ENCODE results near the gene CCDC127. TPM values are rescaled to one million over a fixed set of nuclear protein-coding genes. Genes with fewer than 3 reads are reported as not detected.
A peak's percentile ranks its signal among the peaks of the same experiment; 100 is the strongest.

CCDC127 gene
- total and polyA plus RNA-seq, 2 of the 4 experiments (the other 2 are of a cell fraction), result 3.2 to 3.9 TPM

- no peak overlapping the region for H3K9ac ChIP-seq (ENCODE audit: low read depth, low read length)
- no peak overlapping the region for H4K8ac ChIP-seq (ENCODE audit: low read depth in 2 of 2, low read length in 2 of 2)
- peaks cover 6% of the 10 kb centered on the region; the same call in 1 of the 2 replicates for H3K9me1 ChIP-seq (ENCODE audit: insufficient read depth, low read length)
- no peak overlapping the region for H4K5ac ChIP-seq (ENCODE audit: low read depth, low read length)
- H3K14ac ChIP-seq (replicated peaks; ENCODE audit: low read depth, low read length), result no peak overlapping the region
- no peak overlapping the region for H2BK120ac ChIP-seq (ENCODE audit: low read depth, low read length)
- H3K27me3 ChIP-seq (ENCODE audit: control insufficient read depth, insufficient read depth, low read length), result no peaks in the 10 kb centered on the region
- intact Hi-C loops (cut with micrococcal nuclease), result no loop called here
- H2AK5ac ChIP-seq (ENCODE audit: low read depth, low read length), result no peak overlapping the region
- ATAC-seq (ENCODE audit: low read depth), result no peak
- H2AFZ ChIP-seq (replicated peaks; ENCODE audit: low read length, poor library complexity), result no peak overlapping the region
- BruUV-seq (replicated peaks), result no TSS peak
- ChIA-PET CTCF (interaction anchor here (1.1 kb wide), 1 partner anchor 19 kb away, joined by 5 read pairs; no protein-coding TSS in a partner anchor), POLR2A (ENCODE audit: unreplicated experiment) (interaction anchor here (0.6 kb wide), 1 partner anchor 42 kb away, joined by 3 read pairs; no protein-coding TSS in a partner anchor)
- peak; percentile 33 for DNase-seq
- no peak overlapping the region for H3K4ac ChIP-seq (ENCODE audit: low read depth, low read length)
- no peak overlapping the region for H3K27ac ChIP-seq (ENCODE audit: insufficient read depth, low read length)
- no peak overlapping the region for H2AK9ac ChIP-seq (replicated peaks; ENCODE audit: low read depth, low read length, poor library complexity)
- peaks cover 38% of the 10 kb centered on the region for H4K20me1 ChIP-seq (ENCODE audit: insufficient read depth, low read length)
- no peak overlapping the region for H3K4me3 ChIP-seq (ENCODE audit: insufficient read depth, low read depth, low read length)
- no peaks in the 10 kb centered on the region for H3K9me3 ChIP-seq (ENCODE audit: control insufficient read depth, insufficient read depth, low read length)
- H3K23ac ChIP-seq (ENCODE audit: low read depth, low read length), result no peak overlapping the region
- no peak overlapping the region for H2BK20ac ChIP-seq (ENCODE audit: low read depth, low read length)
- TF ChIP-seq SMC3 (IDR thresholded peaks at IDR 0.05; ENCODE audit: low read depth, low read length) (no peak), CEBPB (IDR thresholded peaks at IDR 0.05; ENCODE audit: low read depth, low read length) (no peak), CTCF (conservative IDR thresholded peaks at IDR 0.05; ENCODE audit: low read depth, low read length) (no peak), BHLHE40 (IDR thresholded peaks at IDR 0.05; ENCODE audit: low read depth, low read length) (no peak)
- TF ChIP-seq, protein P1, sequence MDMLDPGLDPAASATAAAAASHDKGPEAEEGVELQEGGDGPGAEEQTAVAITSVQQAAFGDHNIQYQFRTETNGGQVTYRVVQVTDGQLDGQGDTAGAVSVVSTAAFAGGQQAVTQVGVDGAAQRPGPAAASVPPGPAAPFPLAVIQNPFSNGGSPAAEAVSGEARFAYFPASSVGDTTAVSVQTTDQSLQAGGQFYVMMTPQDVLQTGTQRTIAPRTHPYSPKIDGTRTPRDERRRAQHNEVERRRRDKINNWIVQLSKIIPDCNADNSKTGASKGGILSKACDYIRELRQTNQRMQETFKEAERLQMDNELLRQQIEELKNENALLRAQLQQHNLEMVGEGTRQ (IDR thresholded peaks at IDR 0.05; ENCODE audit: low read depth, low read length), result no peak
- H2BK15ac ChIP-seq (ENCODE audit: low read depth, low read length), result no peak overlapping the region
- no peak overlapping the region for H3K18ac ChIP-seq (ENCODE audit: low read depth, low read length)
- no peak overlapping the region for H3K4me2 ChIP-seq (ENCODE audit: low read depth, low read length)
- no peak overlapping the region for H4K91ac ChIP-seq (ENCODE audit: insufficient read depth, low read depth, low read length)
- H3K36me3 ChIP-seq (ENCODE audit: control insufficient read depth, insufficient read depth, low read length), result peaks cover 16% of the 10 kb centered on the region
- H2BK5ac ChIP-seq (ENCODE audit: low read depth, low read length, poor library complexity, severe bottlenecking), result no peak overlapping the region
- 73% methylated on average over 5 of the region's 14 CpGs; no CpG with 5 or more reads in 1 of the 2 experiments for WGBS, 2 experiments (ENCODE audit: extremely low coverage in 2 of 2, insufficient read length in 1 of 2)
- H3K79me1 ChIP-seq (ENCODE audit: low read depth in 1 of 2, low read length in 2 of 2), result peaks cover 22 to 35% of the 10 kb centered on the region in 2 experiments
- H3K56ac ChIP-seq (ENCODE audit: extremely low read depth, insufficient read depth, low read length), result no peak overlapping the region
- H3K4me1 ChIP-seq (ENCODE audit: control insufficient read depth, insufficient read depth, low read length), result 0 out of 2 replicates have a peak, but pooled peaks cover 2% of the 10 kb centered on the region
- dilution Hi-C loops (cut with HindIII; ENCODE audit: low sequenced_read_pairs, unreplicated experiment), result no loop called here
- in situ Hi-C loops (cut with MboI; ENCODE audit: low sequenced_read_pairs), result no loop called here
Observed at GRCh38 chr5:207599-207998, 10.4 kb downstream of the CCDC127 start.
